ENCODE measurements around the gene CHPF. TPM values are rescaled to one million over a fixed set of nuclear protein-coding genes. Genes with fewer than 3 reads are reported as not detected.

The CHPF gene
- total RNA-seq, 1 donor from 2014 or later = 151 TPM

DNA sequence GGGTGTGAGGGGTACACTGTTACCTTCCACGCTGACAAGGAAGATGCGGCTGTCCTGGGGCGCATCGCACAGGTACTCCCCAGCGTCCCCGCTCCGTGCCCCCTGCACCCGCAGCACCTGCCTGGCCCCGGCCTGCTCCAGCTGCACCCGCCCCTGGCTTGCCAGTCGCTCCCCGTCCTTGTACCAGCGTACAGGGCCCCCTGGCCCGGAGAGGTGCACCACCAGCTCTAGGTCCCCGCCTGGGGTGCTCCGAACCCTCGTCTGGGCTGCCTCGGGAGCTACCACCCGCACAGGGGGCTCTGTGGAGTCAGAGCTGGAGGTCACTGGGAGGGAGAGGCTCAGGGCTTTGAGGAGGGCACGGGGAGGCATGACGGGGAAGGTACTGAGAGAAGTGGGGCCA is 13.7 kb upstream of the CHPF start:
- no peaks in the 10 kb centered on the region for H3K36me3 ChIP-seq (ENCODE audit: insufficient read depth, low read length)
- peaks cover 8% of the 10 kb centered on the region for H3K36me3 Mint-ChIP-seq (ENCODE audit: low read depth, unreplicated experiment)
- peaks cover 6% of the 10 kb centered on the region for H3K4me1 ChIP-seq (ENCODE audit: insufficient read depth, low read length)
- no peaks in the 10 kb centered on the region for H3K79me2 ChIP-seq (ENCODE audit: insufficient read depth, low read length)
- no peaks in the 10 kb centered on the region for H3K9me3 Mint-ChIP-seq (ENCODE audit: unreplicated experiment)
- H3K4me2 ChIP-seq (ENCODE audit: low read length) = no peak overlapping the region
- H3K27ac ChIP-seq (ENCODE audit: low read depth, low read length) = no peak overlapping the region
- H4K20me1 ChIP-seq (ENCODE audit: insufficient read depth, low read length) = no peaks in the 10 kb centered on the region
- H2AFZ ChIP-seq (ENCODE audit: low read depth, low read length) = no peak overlapping the region
- no peak overlapping the region for H3K4me3 Mint-ChIP-seq (ENCODE audit: unreplicated experiment)
- H3K27me3 ChIP-seq (ENCODE audit: insufficient read depth, low read length) = no peaks in the 10 kb centered on the region
- peaks cover 5% of the 10 kb centered on the region for H3K27me3 Mint-ChIP-seq (ENCODE audit: low read depth, unreplicated experiment)
- H3K9ac ChIP-seq (ENCODE audit: low read length) = no peak overlapping the region
- H3K4me1 Mint-ChIP-seq (ENCODE audit: low read depth, unreplicated experiment) = peaks cover 10% of the 10 kb centered on the region
- FAIRE-seq = no peak
- TF ChIP-seq, protein P1, sequence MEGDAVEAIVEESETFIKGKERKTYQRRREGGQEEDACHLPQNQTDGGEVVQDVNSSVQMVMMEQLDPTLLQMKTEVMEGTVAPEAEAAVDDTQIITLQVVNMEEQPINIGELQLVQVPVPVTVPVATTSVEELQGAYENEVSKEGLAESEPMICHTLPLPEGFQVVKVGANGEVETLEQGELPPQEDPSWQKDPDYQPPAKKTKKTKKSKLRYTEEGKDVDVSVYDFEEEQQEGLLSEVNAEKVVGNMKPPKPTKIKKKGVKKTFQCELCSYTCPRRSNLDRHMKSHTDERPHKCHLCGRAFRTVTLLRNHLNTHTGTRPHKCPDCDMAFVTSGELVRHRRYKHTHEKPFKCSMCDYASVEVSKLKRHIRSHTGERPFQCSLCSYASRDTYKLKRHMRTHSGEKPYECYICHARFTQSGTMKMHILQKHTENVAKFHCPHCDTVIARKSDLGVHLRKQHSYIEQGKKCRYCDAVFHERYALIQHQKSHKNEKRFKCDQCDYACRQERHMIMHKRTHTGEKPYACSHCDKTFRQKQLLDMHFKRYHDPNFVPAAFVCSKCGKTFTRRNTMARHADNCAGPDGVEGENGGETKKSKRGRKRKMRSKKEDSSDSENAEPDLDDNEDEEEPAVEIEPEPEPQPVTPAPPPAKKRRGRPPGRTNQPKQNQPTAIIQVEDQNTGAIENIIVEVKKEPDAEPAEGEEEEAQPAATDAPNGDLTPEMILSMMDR (IDR thresholded peaks at IDR 0.05; ENCODE audit: insufficient read depth, low read depth, low read length) = no peak
- no peak for TF ChIP-seq EZH2 (IDR thresholded peaks at IDR 0.05; ENCODE audit: insufficient read depth, low read length)
- no peaks in the 10 kb centered on the region for H3K9me3 ChIP-seq (ENCODE audit: insufficient read depth, low read depth, low read length)
- no peak overlapping the region for H3K27ac Mint-ChIP-seq (ENCODE audit: unreplicated experiment)
- DNase-seq (ENCODE audit: low read depth) = no peak
- H3K4me3 ChIP-seq (ENCODE audit: insufficient read depth, low read depth, low read length) = no peak overlapping the region

DNA sequence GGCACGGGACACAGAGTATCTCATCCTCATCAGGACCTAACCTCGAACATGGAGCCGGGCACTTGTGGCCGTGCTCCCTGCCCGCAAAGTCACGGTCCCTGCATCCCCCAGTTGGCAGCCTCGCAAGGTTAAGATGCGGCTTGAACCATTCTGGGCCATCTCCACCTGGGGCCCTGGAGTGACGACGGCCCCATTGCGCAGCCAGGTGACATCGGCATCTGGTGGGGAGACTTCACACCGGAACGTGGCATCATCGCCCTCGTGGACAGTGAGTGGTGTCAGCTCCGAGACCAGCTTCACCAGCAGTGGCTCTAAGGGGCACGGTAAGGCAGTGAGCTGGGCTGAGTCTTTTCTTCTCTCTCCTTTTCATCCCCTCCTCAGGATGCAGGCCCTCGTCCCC is 12.8 kb upstream of the CHPF start:
- Mint-ChIP-seq H3K4me1 (ENCODE audit: low read depth, unreplicated experiment) (peaks cover 8% of the 10 kb centered on the region), H3K27ac (ENCODE audit: unreplicated experiment) (no peak overlapping the region), H3K9me3 (ENCODE audit: unreplicated experiment) (no peaks in the 10 kb centered on the region), H3K4me3 (ENCODE audit: unreplicated experiment) (no peak overlapping the region), H3K27me3 (ENCODE audit: low read depth, unreplicated experiment) (peaks cover 5% of the 10 kb centered on the region), H3K36me3 (ENCODE audit: low read depth, unreplicated experiment) (peaks cover 8% of the 10 kb centered on the region)
- no peak overlapping the region for H3K9ac ChIP-seq (ENCODE audit: low read length)
- no peak overlapping the region for H3K4me2 ChIP-seq (ENCODE audit: low read length)
- no peak for TF ChIP-seq EZH2 (IDR thresholded peaks at IDR 0.05; ENCODE audit: insufficient read depth, low read length)
- TF ChIP-seq, protein P1 (IDR thresholded peaks at IDR 0.05; ENCODE audit: insufficient read depth, low read depth, low read length) = no peak
- H4K20me1 ChIP-seq (ENCODE audit: insufficient read depth, low read length) = no peaks in the 10 kb centered on the region
- no peak overlapping the region for H3K4me3 ChIP-seq (ENCODE audit: insufficient read depth, low read depth, low read length)
- no peak overlapping the region for H2AFZ ChIP-seq (ENCODE audit: low read depth, low read length)
- DNase-seq (ENCODE audit: low read depth) (no peak), FAIRE-seq (no peak)
- H3K4me1 ChIP-seq (ENCODE audit: insufficient read depth, low read length) = peaks cover 13% of the 10 kb centered on the region
- H3K27ac ChIP-seq (ENCODE audit: low read depth, low read length) = no peak overlapping the region
- no peaks in the 10 kb centered on the region for H3K27me3 ChIP-seq (ENCODE audit: insufficient read depth, low read length)
- no peaks in the 10 kb centered on the region for H3K79me2 ChIP-seq (ENCODE audit: insufficient read depth, low read length)
- no peaks in the 10 kb centered on the region for H3K9me3 ChIP-seq (ENCODE audit: insufficient read depth, low read depth, low read length)
- no peaks in the 10 kb centered on the region for H3K36me3 ChIP-seq (ENCODE audit: insufficient read depth, low read length)

DNA sequence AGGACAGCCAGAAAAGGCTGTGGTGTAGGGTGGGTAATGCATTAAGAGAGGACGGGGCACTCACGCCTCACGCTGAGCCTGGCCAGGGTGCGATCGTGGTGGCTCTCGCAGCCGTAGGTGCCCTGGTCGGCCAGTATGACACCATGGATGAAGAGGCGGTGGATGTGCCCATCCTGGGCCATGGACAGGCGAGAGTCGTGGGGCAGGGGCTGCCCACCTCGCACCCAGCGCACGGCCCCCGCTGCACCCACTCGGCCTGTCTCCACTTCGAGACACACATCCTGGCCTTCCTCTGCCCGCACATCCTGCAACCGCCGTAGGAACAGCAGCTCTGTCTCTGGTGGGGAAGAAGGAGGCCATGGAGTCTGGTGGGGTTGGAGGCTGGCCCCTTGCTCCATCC is 12.3 kb upstream of the CHPF start:
- no peaks in the 10 kb centered on the region for H3K9me3 ChIP-seq (ENCODE audit: insufficient read depth, low read depth, low read length)

More for the DNA sequence above, 12.3 kb upstream of the CHPF start:
- H3K4me3 Mint-ChIP-seq (ENCODE audit: unreplicated experiment) = no peak overlapping the region
- peaks cover 5% of the 10 kb centered on the region for H3K4me1 Mint-ChIP-seq (ENCODE audit: low read depth, unreplicated experiment)
- no peak overlapping the region for H3K27ac Mint-ChIP-seq (ENCODE audit: unreplicated experiment)
- Histone ChIP-seq H4K20me1 (ENCODE audit: insufficient read depth, low read length) (peaks cover 2% of the 10 kb centered on the region), H3K27ac (ENCODE audit: low read depth, low read length) (no peak overlapping the region), H2AFZ (ENCODE audit: low read depth, low read length) (no peak overlapping the region), H3K36me3 (ENCODE audit: insufficient read depth, low read length) (no peaks in the 10 kb centered on the region), H3K4me2 (ENCODE audit: low read length) (no peak overlapping the region), H3K4me3 (ENCODE audit: insufficient read depth, low read depth, low read length) (no peak overlapping the region), H3K79me2 (ENCODE audit: insufficient read depth, low read length) (no peaks in the 10 kb centered on the region), H3K4me1 (ENCODE audit: insufficient read depth, low read length) (peaks cover 14% of the 10 kb centered on the region), H3K9ac (ENCODE audit: low read length) (no peak overlapping the region), H3K27me3 (ENCODE audit: insufficient read depth, low read length) (no peaks in the 10 kb centered on the region)
- peaks cover 8% of the 10 kb centered on the region for H3K27me3 Mint-ChIP-seq (ENCODE audit: low read depth, unreplicated experiment)
- H3K36me3 Mint-ChIP-seq (ENCODE audit: low read depth, unreplicated experiment) = peaks cover 8% of the 10 kb centered on the region
- FAIRE-seq (no peak), DNase-seq (ENCODE audit: low read depth) (no peak)
- TF ChIP-seq, protein P1 (IDR thresholded peaks at IDR 0.05; ENCODE audit: insufficient read depth, low read depth, low read length) = no peak
- TF ChIP-seq EZH2 (IDR thresholded peaks at IDR 0.05; ENCODE audit: insufficient read depth, low read length) = no peak
- H3K9me3 Mint-ChIP-seq (ENCODE audit: unreplicated experiment) = no peaks in the 10 kb centered on the region

All from astrocyte (in vitro differentiated cells and primary cell).